Right ventricle myocardium inferior (tissue), 1 donor: ENCODE results near the gene SUPT5H. TPM values are rescaled to one million over a fixed set of nuclear protein-coding genes. Genes with fewer than 3 reads are reported as not detected.
A peak's percentile ranks its signal among the peaks of the same experiment; 100 is the strongest.

Experiments used
- ATAC-seq: fragments of 200-7000 bp; cut with Tn5 transposase; one replicate; pipeline ENCODE4 v1.9.1; 2020; ENCODE audit warnings: mild to moderate bottlenecking, moderate library complexity
- DNase-seq: peaks from one replicate; pipeline ENCODE4 v3.0.0; 2021; ENCODE audit errors: missing footprints
- intact Hi-C: fragments of 100-400 bp; cut with DNase I; formaldehyde crosslinking; loops from one replicate; pipeline ENCODE4 v1.11.0; 2022
- long read RNA-seq: library from polyadenylated mRNA; unstranded; transcript quantifications from one replicate; pipeline ENCODE4 v2.0.0, GENCODE V29; 2021
- total RNA-seq: library from RNA; stranded (reverse); fragmentation: NEBNext Ultra II Directional; extraction: Animal tissue kit (Norgen Biotek cat#: 25700); gene quantifications from one replicate; pipeline ENCODE4 v1.2.1, GENCODE V29; 2021
- donor health status: DM: no; HTN: yes; CAD: no; lungs with severe emphysema.

The SUPT5H gene
- total RNA-seq: 80.6 TPM
- long read RNA-seq, transcript SUPT5H-218 (2 exons, 718 nt): major isoform, 18 of 37 reads
- long read RNA-seq, partial matches to known transcripts: 15 of 37 reads
- long read RNA-seq, other reads (novel, unspliced or antisense): 4 of 37 reads

DNA sequence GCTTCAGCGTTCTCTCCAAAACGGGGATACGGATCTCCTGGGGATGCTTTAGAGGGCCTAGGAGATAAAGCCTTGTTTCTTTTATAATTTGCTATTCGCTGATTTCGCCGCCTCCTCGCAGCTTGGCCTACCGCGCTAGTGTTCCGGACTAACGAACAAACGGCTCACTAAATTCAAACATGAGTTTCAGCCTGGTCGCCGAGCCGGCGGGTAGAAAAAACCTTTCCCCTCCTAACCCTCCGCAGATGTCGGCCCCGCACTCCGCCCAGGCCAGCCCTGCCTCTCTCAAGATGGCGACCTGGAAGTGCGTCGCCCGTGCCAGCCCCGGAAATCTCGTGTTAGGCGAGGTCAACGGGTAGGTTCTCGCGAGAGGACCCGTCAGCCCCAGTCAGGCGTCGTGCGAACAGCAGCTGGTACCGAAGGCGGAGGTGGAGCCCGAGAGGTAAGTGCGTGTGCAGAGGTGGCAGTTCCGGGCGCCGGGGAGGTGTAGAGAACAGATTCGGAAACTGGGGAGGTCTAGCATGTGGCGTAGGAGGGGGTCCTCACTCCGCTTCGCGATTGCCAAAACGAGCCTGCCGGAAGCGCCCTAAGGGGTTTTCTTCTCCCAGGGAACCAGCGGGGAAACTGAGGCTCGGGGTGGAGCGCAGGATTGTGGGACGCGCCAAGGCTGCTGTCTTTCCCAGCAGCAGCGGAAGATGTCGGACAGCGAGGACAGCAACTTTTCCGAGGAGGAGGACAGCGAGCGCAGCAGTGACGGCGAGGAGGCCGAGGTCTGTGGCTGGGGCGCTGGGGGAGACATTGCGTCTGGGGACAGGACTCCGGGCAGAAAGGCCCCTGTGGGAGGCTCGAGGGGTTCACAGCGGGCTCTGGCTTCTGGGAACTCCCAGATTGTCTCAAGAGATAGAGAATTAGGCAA, at the start of gene SUPT5H:
Gene SUPT5H, plus strand, starts transcription at position 387 of the 916 bp plus-strand sequence. Its CDS starts 309 bp downstream, at position 696.
- intact Hi-C loops: loop anchor here (1.0 to 10.0 kb wide), 4 partner anchors 9 to 89 kb away; partner anchors contain the start of genes EID2B, MED29, PAF1 and TIMM50
- peak; percentile 98 for DNase-seq
- ATAC-seq: peak; percentile 98

DNA sequence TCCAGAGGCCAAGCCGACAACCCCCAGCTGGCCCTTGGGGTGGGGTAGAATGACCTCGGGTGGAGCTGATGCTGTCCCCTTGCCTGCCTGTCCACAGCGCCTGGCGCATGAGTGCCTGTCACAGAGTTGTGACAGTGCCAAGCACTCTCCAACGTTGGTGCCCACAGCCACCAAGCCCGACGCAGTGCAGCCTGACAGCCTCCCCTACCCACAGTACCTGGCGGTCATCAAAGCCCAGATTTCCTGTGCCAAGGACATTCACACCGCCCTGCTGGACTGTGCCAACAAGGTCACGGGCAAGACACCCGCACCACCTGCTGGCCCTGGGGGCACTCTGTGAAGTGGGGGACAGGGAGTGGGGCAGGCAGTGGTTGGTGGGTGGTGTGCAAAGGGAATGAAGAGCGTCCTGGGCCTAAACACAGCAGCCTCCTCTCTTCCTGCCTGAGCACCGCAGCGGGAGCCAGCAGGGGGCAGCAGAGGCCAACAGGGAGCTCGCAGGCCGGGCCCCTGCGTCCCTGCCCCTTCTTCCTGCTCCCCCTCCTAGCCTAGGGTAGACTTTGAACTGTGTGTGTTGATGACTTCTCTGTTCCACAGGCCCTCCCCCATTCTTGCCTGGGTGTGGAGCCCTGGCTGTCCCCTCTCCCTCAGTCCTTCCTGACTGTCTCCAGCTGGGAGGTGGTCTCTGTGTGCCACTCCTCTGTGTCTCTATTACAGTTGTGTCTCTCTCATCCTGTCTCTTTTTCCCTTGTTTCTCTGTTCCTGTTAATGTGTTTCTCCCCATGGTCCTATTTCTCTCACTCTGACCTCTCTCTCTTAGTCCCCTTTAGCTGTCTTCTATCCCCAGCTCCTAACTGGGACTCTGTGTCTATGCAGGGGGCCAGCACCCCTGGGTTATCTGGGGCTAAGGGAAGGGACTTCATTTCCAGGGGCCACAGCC, 47.8 kb upstream of the SUPT5H start:
- intact Hi-C loops: loop anchor here (1.0 to 5.0 kb wide), 2 partner anchors 14 to 135 kb away; partner anchors contain the start of gene EID2B
- ATAC-seq: peak; percentile 85
- peak; percentile 96 for DNase-seq

GRCh38 chr19:39398297-39398864, 47.0 kb upstream of the SUPT5H start:
- ATAC-seq: peak; percentile 5

GRCh38 chr19:39399668-39400050, 45.7 kb upstream of the SUPT5H start:
- DNase-seq (peak; percentile 4), ATAC-seq (no peak)
- intact Hi-C loops: loop anchor here (5.0 kb wide), 1 partner anchor 133 kb away; the partner anchor contains the start of gene EID2B

More at GRCh38 chr19:39398297-39398864, 47.0 kb upstream of the SUPT5H start:
- peak; percentile 94 for DNase-seq
- intact Hi-C loops: loop anchor here (5.0 kb wide), 1 partner anchor 134 kb away; the partner anchor contains the start of gene EID2B

GRCh38 chr19:39400061-39400460, 45.3 kb upstream of the SUPT5H start:
- ATAC-seq (no peak), DNase-seq (peak; percentile 4)
- intact Hi-C loops: no loop called here

DNA sequence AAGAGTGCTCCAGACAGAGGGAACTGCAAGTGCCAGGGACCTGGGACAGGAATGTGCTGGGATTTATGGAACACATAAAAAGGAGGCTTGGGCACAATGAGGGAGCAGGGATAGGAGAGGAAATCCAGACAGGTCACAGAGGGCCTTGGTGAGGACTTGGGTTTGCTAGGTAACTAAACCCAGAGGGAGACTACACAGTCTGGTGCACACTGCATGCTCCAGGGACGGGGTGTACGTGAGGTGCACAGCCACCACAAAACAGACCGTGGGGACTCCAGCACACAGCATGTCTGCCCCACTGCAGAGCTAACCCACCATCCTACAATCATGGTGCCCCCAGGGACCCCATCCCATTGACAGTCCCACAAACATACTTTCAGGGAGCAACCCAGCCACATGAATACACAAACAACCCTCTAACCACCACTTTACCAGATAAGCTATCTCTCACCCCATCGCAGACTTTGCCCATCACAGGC, 44.3 kb upstream of the SUPT5H start:
- no peak for DNase-seq
- intact Hi-C loops: no loop called here
- no peak for ATAC-seq

- intact Hi-C loops: no loop called here
- ATAC-seq (no peak), DNase-seq (peak; percentile 77)
Observed at GRCh38 chr19:39401549-39402345, 43.6 kb upstream of the SUPT5H start.

DNA sequence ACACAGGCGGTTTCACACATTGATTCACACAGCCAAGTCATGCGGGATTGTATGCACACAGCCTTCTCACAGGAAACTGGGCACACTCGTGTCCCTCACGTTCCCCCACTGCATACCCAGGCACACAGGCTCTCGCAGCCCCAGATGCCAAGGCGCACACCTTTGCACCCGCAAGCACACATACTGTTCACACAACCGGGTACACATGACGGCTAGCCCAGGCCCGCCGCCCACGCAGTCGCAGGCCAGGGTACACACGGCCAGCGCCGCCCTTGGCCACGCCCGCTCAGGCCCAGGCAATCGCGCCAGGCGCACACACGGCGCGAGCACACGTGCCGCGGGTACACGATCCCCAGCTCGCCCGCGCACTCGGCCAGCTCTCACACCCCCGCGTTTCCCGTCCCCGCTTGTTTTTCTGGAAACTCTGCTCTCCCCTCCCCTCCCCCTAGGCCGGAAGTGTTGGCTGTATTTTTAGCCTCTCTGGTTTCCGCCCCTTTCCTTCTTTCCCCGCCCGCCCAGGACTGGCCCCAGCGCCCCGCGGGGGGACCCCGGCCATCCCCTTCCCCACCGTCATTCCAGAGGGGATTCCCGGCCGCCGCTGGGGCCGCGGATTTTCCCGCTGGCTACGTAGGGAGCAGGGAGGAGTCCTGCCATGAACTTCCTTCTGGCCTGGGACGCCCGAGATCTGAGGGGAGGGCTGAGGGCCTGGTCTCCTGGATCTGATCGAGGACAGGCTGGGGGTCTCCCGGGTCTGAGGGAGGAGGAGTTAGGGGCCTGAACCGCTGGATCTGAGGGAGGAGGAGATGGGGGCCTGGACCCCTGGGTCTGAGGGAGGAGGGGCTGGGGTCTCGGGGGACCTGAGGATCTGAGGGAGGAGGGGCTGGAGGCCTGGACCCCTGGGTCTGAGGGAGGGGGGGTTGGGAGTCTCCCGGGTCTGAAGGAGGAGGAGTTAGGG, 42.8 kb upstream of the SUPT5H start:
- ATAC-seq (peak; percentile 53), DNase-seq (peak; percentile 97)
- intact Hi-C loops: loop anchor here (1.0 kb wide), 1 partner anchor 10 kb away; the partner anchor contains the start of gene PLEKHG2

GRCh38 chr19:39403331-39404312, 41.8 kb upstream of the SUPT5H start:
- intact Hi-C loops: loop anchor here (1.0 kb wide), 1 partner anchor 9 kb away; the partner anchor contains the start of gene PLEKHG2
- peak; percentile 65 for ATAC-seq
- peak; percentile 99 for DNase-seq

DNA sequence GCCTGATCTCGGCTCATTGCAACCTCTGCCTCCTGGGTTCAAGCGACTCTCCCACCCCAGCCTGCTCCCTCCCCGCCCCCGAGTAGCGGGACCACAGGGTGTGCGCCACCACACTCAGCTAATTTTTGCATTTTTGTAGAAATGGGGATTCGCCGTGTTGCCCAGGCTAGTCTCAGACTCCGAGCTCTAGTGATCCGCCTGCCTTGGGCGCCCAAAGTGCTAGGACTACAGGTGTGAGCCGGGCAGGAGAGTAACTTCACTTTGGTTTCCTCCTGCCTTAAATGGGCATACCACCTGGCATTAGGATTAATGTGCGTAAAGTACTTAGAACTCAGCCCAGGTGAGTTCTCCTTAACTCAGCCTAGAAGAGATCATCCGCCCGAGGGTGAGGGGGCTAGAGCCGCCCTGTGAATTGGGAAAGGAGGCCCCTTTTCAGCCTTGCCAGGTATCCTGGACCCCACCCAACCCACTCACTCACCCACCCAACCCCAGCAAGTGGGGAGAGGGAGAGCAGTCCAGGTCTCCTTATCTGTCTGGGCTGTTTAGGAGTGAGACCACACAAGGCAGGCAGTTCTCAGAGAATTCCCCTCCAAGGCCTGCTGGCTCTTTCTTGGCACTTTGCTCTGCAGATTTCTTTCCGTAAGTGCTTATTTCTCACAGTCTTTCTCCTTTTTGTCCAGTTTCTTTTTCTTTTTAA, 40.0 kb upstream of the SUPT5H start:
- DNase-seq: peak; percentile 49
- ATAC-seq: no peak

DNA sequence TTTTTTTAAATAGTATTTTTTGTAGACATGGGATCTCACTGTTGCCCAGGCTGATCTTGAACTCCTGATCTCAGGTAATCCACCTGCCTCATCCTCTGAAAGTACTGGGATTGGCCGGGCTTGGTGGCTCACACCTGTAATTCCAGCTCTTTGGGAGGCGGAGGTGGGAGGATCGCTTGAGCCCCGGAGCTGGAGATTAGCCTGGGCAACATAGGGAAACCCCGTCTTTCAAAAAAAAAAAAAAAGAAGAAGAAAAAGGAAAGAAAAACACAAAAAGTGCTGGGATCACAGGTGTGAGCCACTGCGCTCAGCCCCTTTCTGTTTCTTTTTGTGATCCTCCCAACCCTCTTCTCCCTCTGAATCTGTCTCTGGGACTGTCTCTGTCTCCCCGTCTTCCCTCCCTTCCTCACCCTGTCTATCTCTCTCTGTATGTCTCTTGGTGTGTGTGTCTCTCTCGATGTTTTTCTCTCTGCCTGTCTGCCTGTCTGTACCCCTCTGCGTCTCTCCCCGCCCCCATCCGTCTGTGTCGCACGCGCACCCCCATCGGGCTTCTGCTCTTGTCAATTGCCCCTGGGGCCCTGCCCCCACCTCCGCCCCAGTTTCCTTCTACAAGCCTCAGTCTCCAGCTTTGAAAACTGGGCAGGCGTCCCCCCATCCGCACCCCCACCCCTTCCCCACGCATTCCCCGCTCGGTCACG, 39.3 kb upstream of the SUPT5H start:
- ATAC-seq (no peak), DNase-seq (peak; percentile 21)
- intact Hi-C loops: no loop called here

More for the DNA sequence above, 40.0 kb upstream of the SUPT5H start:
- intact Hi-C loops: no loop called here

GRCh38 chr19:39406656-39407409, 38.5 kb upstream of the SUPT5H start, which contains the start of gene ZFP36:
Gene ZFP36, plus strand, starts transcription at chr19:39406847. Its CDS starts 58 bp downstream, at chr19:39406905.
- intact Hi-C loops: no loop called here
- ATAC-seq: peak; percentile 46
- peak; percentile 94 for DNase-seq

- ATAC-seq: no peak
- intact Hi-C loops: no loop called here
- no peak for DNase-seq
Observed at GRCh38 chr19:39407410-39407659, 38.0 kb upstream of the SUPT5H start.
